Gastrocnemius medialis (tissue), 4 donors: ENCODE data around the gene PRKCE. TPM values are rescaled to one million over a fixed set of nuclear protein-coding genes. Genes with fewer than 3 reads are reported as not detected.

Source experiments
- ATAC-seq, 2 donors: fragments of 150-250 bp; one replicate each; pipeline ENCODE4 v1.9.1; 2016
- DNase-seq, 2 donors: peaks; one replicate each; pipeline ENCODE4 v3.0.0-alpha.2; 2019
- H3K27ac ChIP-seq, 4 donors: fragments of 200-600 bp; sonication (generic); 1 replicate in 1 of 4; 2 replicates in 3 of 4; pipeline ENCODE4 v1.5.1; 2016 to 2018; ENCODE audit warnings: mild to moderate bottlenecking in 2 of 4, moderate library complexity in 1 of 4
- H3K27me3 ChIP-seq, 3 donors: fragments of 200-600 bp; sonication (generic) in 2 of 3; 1 replicate in 1 of 3; 2 replicates in 2 of 3; pipeline versions ENCODE4 v1.5.1 to v1.6.0; 2016 to 2019; ENCODE audit warnings: mild to moderate bottlenecking in 1 of 3, moderate library complexity in 1 of 3
- H3K36me3 ChIP-seq, 2 donors: fragments of 200-600 bp; sonication (generic) in 1 of 2; one replicate each; pipeline ENCODE4 v1.5.1; 2017 to 2018
- H3K4me1 ChIP-seq, 2 donors: fragments of 200-600 bp; sonication (generic) in 1 of 2; one replicate each; pipeline ENCODE4 v1.5.1; 2016 to 2017; ENCODE audit warnings: mild to moderate bottlenecking in 2 of 2
- H3K4me3 ChIP-seq, 4 donors: fragments of 200-600 bp; sonication (generic) in 3 of 4; 1 replicate in 1 of 4; 2 replicates in 3 of 4; pipeline ENCODE4 v1.5.1; 2016 to 2019; ENCODE audit warnings: mild to moderate bottlenecking in 2 of 4
- H3K9me3 ChIP-seq, 3 donors: fragments of 200-600 bp; sonication (generic) in 2 of 3; 1 replicate in 1 of 3; 2 replicates in 2 of 3; pipeline ENCODE4 v1.5.1; 2016 to 2019
- POLR2A ChIP-seq, 2 donors: fragments of 450-650 bp; IDR thresholded peaks; one replicate each; pipeline ENCODE4 v1.6.1; 2017; ENCODE audit warnings: antibody characterized with exemption in 2 of 2, mild to moderate bottlenecking in 2 of 2, moderate library complexity in 2 of 2
- in situ Hi-C, 4 donors: fragments of 200-750 bp; cut with MboI; loops; one replicate each; pipeline versions ENCODE4 v1.15.0 to v1.8.0; 2017; ENCODE audit warnings: low sequenced_read_pairs in 4 of 4
- intact Hi-C: fragments of 100-400 bp; cut with DNase I; formaldehyde crosslinking; loops from one replicate; pipeline ENCODE4 v1.15.1; 2023; ENCODE audit warnings: low total_unique reads
- total RNA-seq, 4 donors: library from RNA; depleted of rRNA; stranded (reverse); fragments of >200 nt; gene quantifications; one replicate each; pipeline versions ENCODE4 v1.1.0 to v1.2.3, GENCODE V29; 2016
- TF ChIP-seq, protein P1 (sequence below), 5 experiments: fragments of 450-650 bp in 3 of 5; fragments of 200-600 bp in 2 of 5; sonication (generic) in 2 of 5; IDR thresholded peaks in 4 of 5; conservative IDR thresholded peaks in 1 of 5; 1 replicate in 4 of 5; 2 replicates in 1 of 5; pipeline ENCODE4 v1.5.1; 2016 to 2019; ENCODE audit warnings: antibody characterized with exemption in 5 of 5, mild to moderate bottlenecking in 3 of 5, moderate library complexity in 3 of 5

Gene PRKCE
- total RNA-seq, 4 donors from 2014 or later = 5.8 to 28.9 (median 11.8) TPM

DNA sequence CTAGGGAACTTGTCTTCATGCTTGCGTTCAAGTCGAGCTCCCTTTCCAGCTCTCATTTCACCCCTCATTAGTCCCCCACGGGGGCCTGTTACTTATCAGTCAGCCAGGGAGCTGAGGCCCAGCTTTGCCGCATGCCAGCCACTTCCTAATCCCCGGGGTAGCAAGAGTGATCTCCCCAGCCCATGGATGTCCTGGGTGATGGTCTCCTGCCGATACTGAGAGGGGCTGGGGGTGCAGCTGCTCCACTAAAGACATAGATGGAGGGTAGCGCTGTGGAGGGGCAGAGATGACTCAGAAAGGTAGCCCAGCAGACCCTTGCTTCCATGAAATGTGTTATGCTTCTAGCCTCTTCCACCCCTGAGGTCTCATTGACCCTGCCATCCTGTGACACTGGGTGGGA lies 331.7 kb downstream of the PRKCE start:
- ATAC-seq (no peak), DNase-seq (no peak)
- in situ Hi-C loops (loop anchor here (25.0 kb wide), 1 partner anchor 654 kb away; no protein-coding TSS in a partner anchor), intact Hi-C loops (no loop called here)
- H3K4me3 ChIP-seq = no peak overlapping the region
- TF ChIP-seq, protein P1, sequence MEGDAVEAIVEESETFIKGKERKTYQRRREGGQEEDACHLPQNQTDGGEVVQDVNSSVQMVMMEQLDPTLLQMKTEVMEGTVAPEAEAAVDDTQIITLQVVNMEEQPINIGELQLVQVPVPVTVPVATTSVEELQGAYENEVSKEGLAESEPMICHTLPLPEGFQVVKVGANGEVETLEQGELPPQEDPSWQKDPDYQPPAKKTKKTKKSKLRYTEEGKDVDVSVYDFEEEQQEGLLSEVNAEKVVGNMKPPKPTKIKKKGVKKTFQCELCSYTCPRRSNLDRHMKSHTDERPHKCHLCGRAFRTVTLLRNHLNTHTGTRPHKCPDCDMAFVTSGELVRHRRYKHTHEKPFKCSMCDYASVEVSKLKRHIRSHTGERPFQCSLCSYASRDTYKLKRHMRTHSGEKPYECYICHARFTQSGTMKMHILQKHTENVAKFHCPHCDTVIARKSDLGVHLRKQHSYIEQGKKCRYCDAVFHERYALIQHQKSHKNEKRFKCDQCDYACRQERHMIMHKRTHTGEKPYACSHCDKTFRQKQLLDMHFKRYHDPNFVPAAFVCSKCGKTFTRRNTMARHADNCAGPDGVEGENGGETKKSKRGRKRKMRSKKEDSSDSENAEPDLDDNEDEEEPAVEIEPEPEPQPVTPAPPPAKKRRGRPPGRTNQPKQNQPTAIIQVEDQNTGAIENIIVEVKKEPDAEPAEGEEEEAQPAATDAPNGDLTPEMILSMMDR (IDR thresholded peaks at IDR 0.05 in 4 of 5, conservative IDR thresholded peaks at IDR 0.05 in 1 of 5) = no peak
- H3K9me3 ChIP-seq = no peaks in the 10 kb centered on the region
- H3K36me3 ChIP-seq = no peaks in the 10 kb centered on the region
- no peaks in the 10 kb centered on the region for H3K4me1 ChIP-seq
- H3K27me3 ChIP-seq = no peaks in the 10 kb centered on the region
- no peak overlapping the region for H3K27ac ChIP-seq

- Histone ChIP-seq H3K9me3 (no peaks in the 10 kb centered on the region), H3K4me1 (peaks cover 0 to 7% of the 10 kb centered on the region in 2 donors), H3K27ac (no peak overlapping the region), H3K27me3 (no peaks in the 10 kb centered on the region), H3K4me3 (no peak overlapping the region), H3K36me3 (no peaks in the 10 kb centered on the region)
- intact Hi-C loops (no loop called here), in situ Hi-C loops (loop anchor here (25.0 kb wide), 1 partner anchor 653 kb away; no protein-coding TSS in a partner anchor)
- TF ChIP-seq POLR2A (IDR thresholded peaks at IDR 0.05) = no peak
- TF ChIP-seq, protein P1 (IDR thresholded peaks at IDR 0.05 in 4 of 5, conservative IDR thresholded peaks at IDR 0.05 in 1 of 5) = no peak
- DNase-seq (no peak), ATAC-seq (no peak)
Measured at GRCh38 chr2:45984366-45984765, 332.9 kb downstream of the PRKCE start.

GRCh38 chr2:45984896-45985473 lies 333.5 kb downstream of the PRKCE start:
- in situ Hi-C loops = loop anchor here (25.0 kb wide), 1 partner anchor 652 kb away; no protein-coding TSS in a partner anchor
- H3K27me3 ChIP-seq = no peaks in the 10 kb centered on the region
- no peaks in the 10 kb centered on the region for H3K36me3 ChIP-seq
- no peaks in the 10 kb centered on the region for H3K9me3 ChIP-seq
- TF ChIP-seq, protein P1 (IDR thresholded peaks at IDR 0.05 in 4 of 5, conservative IDR thresholded peaks at IDR 0.05 in 1 of 5) = no peak
- no peak for TF ChIP-seq POLR2A (IDR thresholded peaks at IDR 0.05)
- ATAC-seq (no peak), DNase-seq (no peak)
- intact Hi-C loops = no loop called here
- H3K4me1 ChIP-seq = peaks cover 0 to 12% of the 10 kb centered on the region in 2 donors
- H3K4me3 ChIP-seq = no peak overlapping the region
- H3K27ac ChIP-seq = no peak overlapping the region

- Histone ChIP-seq H3K36me3 (no peaks in the 10 kb centered on the region), H3K4me3 (no peak overlapping the region), H3K9me3 (no peaks in the 10 kb centered on the region), H3K27ac (no peak overlapping the region), H3K4me1 (peaks cover 0 to 12% of the 10 kb centered on the region in 2 donors), H3K27me3 (no peaks in the 10 kb centered on the region)
- intact Hi-C loops (no loop called here), in situ Hi-C loops (loop anchor here (25.0 kb wide), 1 partner anchor 651 kb away; no protein-coding TSS in a partner anchor)
- ATAC-seq = no peak
- TF ChIP-seq, protein P1 (IDR thresholded peaks at IDR 0.05 in 4 of 5, conservative IDR thresholded peaks at IDR 0.05 in 1 of 5) = no peak
- TF ChIP-seq POLR2A (IDR thresholded peaks at IDR 0.05) = no peak
- peak in 1 of 2 donors; percentile 17 for DNase-seq
Measured at GRCh38 chr2:45986509-45986908, 335.0 kb downstream of the PRKCE start.
